Hematopoietic multipotent progenitor cell treated with erythropoietin and hydrocortisone succinate and interleukin-3 and kit ligand, for 17 days (in vitro differentiated cells): ENCODE measurements around the gene HINT3.
"Not testable (repeated sequence)": the region's sequence is repeated elsewhere in the genome, so short reads cannot be mapped to it uniquely, and the experiment has no call there.

Experiments used
- DNase-seq: peaks from one replicate; pipeline ENCODE4 v3.0.0-alpha.2; 2015; ENCODE audit warnings: low spot score

Gene HINT3

DNA sequence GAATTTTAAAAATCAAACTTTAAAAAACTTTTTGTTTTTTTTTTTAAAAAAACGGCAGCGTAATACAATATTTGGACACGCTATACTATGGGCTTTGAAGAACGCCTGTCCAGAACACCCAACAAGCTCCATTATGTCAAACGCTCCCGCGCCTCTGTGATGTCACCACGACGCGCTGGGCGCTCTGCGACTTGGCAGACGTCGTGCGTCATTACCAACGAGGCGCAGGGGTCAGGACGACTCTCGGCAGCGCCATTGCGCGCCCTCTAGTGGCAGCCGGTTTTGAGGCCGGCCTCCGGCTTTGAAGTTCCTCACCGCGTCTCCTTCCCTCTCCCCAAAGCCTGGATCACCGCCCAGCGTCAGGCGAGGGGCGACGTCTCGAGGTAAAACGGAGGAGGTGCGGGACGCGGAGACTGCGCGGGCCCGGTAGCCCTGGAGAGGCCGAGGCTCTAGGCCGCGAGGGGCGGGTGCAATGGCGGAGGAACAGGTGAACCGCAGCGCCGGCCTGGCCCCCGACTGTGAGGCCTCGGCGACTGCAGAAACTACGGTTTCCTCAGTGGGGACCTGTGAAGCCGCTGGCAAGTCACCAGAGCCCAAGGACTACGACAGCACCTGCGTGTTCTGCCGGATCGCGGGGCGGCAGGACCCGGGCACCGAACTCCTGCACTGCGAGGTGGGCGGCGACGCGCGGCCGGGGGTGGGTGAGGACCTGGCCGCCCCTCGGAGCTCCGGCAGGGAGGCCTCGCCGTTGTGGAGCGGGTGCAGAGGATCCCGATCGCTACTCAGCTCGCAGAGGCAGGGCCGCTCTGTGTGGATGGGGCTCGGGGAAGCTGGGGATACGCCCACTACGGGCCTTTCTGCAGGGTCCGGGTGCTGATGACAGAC lies at the start of gene HINT3:
Gene HINT3 (plus strand): TSS at position 265 of the 885 bp plus-strand sequence. CDS start 208 bp downstream, at position 473.
- DNase-seq, result peak; percentile 99

DNA sequence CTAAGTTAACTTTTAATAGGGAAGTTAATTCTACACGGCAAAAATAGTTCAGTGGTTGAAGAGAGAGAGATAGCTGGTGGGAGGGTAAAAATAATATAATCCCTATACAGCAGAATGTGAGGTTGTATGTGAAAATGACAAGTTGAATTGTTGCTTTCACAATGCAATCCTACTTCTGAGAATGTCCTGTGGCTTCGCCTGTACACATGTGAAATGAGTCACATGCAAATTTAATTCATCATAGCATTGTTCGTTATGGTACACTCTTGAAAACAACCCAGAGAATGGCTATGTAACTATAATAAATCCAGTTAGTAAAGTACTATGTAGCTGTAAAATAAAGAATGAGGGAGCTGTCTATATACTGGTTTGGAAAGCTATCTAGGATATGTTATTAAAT lies 46.0 kb upstream of the HINT3 start:
- DNase-seq, result no peak

DNA sequence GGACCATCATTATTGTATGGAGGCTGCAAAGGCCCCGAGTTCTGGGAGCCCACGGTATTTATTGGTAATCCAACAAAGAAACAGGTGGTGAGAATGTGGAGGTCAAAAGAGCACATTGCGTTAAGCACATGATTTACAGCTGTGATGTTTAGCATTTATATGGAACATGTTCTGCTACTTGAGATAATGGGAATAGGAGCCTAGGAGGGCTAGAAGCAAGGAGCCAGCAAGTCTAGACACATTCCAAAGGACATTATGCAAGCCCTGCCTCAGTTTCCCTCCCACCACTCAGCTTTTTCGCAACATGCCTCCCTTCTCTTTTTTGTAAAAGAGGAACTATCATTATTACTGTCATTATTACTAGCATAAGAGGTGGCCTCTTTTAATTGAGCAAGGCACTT lies 45.5 kb upstream of the HINT3 start:
- not testable (repeated sequence) for DNase-seq

DNA sequence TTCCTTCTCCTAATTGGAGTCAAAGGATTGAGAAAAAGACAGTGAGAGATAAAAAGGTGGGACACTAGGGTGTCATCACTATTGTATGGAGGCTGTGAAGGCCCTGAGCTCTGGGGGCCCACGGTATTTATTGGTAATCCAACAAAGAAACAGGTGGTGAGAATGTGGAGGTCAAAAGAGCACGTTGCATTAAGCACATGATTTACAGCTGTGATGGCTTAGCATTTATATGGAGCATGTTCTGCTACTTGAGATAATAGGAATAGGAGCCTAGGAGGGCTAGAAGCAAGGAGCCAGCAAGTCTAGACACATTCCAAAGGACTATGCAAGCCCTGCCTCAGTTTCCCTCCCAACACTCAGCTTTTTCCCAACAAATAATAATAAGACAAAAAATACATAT lies 44.1 kb upstream of the HINT3 start:
- DNase-seq, result not testable (repeated sequence)

DNA sequence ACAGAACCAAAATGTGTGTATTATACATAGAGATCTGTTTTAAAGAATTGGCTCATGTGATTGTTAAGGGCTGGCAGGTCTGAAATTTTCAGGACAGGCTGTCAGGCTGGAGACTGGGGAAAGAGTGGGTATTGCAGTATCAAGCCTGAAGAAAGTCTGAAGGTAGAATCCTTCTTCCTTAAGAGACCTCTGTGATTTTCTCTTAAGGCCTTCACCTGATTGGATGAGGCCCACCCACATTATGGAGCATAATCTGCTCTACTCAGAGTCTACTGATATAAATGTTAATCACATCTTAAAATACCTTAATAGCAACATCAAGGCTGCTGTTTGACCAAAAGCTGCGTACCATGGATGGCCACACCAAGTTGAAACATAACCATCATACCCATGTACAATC lies 43.4 kb upstream of the HINT3 start:
- no peak for DNase-seq

DNA sequence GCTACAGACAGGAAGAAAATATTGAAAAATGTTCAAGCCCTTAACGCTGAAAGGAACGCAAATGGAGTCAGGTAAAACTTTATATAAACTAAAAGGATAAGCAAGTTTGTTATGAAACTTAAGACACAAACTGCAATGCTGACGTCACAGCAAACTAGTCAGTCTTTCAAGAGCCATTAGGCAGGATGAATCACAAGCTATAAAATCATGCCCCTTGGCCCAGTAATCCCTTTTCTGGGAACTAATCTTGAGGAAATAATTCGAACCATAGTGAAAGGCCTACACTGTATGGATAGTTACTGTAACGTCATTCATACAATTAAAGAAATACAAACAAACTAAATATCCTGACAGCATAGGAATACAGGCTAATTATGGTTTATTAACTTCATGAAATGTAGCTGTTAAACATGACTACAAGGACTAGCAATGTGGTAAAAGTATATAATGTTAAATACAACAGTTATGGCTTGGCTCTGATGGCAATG lies 42.7 kb upstream of the HINT3 start:
- DNase-seq, result no peak

DNA sequence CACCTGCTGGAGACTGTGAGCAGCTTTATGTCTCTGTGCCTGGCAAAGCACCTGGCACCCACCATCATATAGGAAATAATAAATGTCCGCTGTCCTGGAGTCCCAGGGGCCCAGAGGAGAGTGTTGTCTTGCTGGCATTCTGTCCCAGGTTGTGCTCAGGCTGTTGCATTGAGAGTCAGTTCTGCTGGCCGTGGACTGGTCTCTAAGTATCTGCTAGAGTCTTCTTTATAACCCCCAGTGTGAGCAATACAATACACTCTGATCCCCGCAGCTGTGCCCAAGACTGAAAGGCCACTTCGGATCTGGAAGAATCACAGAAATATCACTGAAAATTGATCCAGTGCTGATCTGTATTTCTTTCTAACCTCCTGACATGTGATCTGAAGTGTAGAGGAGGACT lies 38.3 kb upstream of the HINT3 start:
- DNase-seq, result no peak

DNA sequence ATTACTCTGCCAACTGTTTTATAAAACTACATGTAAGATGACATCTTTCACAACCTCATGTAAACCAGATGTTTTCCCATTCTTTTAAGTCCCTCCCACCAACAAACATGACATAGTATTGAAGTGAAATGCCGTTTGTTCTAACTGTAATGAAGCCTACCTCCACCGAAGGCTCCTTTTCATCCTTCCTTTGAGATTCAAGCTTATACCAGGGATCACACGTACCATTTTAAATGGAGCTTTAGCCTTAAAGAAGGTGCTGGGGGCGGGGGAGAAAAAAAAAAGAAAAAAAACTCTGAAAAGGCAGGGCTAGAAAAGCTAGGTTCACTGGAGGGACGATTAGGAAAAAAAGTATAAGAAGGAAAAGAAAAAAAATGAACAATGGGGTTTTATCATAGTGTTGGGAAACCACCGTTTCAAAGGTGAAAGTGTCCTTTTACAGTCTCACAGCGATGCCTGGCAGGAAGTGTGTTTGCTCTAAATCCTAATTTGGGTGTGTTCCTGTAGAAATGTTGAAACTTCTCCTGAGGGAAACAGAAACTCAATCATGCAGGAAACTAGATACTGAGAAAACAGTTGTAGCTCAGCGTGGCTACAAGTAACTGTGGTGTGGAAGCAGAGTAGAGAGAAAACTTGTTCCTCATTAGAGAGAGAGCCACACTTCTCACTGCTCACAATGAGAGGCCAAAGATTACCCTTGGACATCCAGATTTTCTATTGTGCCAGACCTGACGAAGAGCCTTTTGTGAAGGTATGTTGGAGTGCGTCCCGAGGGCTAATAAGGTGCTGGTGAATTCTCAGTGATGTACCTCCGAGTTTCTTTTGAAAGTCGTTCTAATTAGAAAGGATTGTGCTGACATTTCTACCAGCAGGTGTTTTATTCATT lies 37.6 kb upstream of the HINT3 start:
- peak; percentile 43 for DNase-seq

DNA sequence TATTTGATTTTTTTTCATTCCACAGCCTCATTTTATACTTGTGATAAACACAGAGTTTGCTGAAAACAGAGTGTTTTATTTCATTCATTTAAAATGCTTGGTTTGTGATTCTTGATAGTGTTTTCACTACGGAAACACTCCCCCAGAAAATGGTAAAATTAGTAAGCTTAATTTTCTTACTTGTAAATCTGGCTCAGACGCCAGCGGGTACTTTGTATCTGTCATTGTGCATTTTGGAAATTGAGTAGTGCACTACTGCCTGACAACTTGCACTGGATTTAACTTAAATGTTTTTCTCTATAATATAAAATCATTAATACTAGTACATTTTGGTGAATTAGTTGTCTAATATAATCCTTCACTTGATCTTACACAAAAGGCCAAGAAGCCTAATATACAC lies 37.0 kb upstream of the HINT3 start:
- no peak for DNase-seq

DNA sequence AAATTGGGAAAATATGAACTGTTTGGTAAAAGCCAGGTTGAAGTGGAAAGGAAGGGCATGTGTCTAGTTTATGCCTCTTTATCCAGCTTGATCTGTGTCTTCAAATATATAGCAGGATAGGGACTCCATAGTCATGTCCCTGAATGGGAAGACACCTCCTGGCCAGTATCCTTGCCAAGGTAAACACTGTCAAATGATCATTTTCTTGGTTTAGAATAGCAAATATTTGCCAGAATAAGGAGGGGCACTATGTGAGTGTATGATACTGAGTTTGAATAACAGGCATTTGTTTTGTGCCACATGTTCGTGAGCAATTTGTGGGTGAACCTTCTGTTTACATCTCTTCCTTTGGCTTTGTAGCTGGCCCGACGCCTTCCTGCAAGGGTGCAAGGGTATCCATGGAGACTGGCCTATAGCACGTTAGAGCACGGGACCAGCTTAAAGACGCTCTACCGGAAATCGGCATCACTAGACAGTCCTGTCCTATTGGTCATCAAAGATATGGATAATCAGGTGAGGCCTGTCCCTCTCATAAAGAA lies 34.2 kb upstream of the HINT3 start:
- DNase-seq, result no peak

DNA sequence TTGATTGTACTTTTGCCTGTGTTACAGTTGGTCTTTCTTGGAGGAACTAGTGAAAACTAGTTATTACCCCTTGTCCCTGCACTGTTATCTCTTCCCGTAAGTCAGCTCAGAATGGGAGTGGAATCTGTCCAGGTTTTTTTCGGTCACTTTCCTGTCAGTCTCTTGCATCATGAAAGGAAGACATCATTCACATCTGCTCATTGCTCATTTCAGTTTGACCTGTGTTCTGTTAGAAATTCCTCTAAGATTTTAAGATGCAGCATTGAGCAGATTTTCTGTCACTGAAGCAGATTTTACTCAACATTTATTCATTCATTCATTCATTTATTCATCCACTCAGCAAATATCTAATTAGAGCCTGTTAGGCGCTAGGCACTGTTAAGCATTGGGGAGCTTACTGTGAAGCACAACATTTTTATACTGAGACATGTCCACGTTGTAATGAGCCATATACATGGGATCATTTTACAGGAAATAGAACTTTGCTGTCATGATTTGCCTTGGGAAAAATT lies 33.1 kb upstream of the HINT3 start:
- peak; percentile 51 for DNase-seq

DNA sequence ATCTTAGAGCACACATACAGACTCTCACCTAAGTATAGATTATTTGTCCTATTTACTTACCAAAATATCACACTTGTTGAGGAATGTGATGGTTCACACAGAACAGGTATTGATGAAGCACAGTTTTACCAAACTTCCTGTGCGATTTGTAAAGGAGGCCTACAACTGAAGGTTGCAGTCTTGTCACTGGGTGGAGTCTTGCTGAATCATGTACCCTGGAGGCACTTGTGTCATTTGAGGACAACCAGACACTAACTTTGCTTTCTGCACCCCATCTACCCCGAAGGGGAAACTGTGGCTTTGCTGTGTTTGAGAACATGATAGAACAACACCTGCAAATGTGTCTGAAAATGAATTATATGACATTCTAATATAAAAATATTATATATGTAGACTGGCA lies 32.4 kb upstream of the HINT3 start:
- peak; percentile 86 for DNase-seq

DNA sequence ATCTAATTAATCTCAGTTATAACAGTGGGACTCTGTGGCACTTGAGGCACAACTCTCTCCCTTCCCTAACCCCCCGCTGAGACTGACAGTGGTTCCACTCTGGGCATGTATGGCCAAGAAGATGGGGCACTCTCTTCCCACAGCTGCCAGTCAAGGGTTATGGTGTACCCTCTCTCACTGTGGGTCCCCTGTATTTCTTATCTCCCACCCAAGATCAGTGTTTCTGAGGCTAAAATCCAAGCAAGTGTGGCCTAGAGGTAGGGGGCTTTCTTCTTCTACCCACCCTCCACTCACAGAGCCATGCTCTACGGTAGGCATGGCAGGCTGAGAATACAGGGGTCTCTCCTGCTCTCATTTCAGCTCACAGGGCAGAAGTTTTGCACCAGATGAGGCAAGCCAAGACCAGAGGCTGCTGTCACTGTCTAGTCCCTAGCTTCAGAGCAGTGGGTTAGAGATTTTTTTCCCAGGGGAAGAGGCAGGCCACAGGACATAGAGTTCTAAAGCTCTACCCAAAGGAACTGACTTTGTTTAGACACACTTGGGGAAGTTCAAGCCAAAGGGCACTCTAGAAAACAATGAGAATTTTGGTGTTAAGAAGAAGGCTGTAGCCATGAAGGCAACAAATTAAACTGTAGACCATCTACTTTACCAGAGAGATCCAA lies 31.7 kb upstream of the HINT3 start:
- DNase-seq, result no peak

DNA sequence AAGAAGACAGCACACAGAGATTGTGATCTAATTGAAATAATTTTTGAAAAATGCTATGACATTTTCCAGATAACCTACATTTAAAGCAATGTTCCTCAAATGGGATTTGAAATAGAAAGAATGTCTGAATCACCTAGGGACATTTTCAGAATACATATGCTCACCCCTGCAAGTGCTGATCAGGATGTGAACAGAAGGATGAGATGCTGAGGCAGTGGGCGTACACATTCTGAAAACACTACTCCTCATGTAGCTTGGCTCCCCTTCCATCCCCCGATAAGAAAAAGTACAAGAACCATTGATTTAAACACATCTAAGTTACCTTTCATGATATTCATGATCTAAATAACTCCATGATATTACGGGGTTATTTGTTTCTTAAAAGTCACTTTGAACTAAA lies 29.9 kb upstream of the HINT3 start:
- DNase-seq, result no peak

DNA sequence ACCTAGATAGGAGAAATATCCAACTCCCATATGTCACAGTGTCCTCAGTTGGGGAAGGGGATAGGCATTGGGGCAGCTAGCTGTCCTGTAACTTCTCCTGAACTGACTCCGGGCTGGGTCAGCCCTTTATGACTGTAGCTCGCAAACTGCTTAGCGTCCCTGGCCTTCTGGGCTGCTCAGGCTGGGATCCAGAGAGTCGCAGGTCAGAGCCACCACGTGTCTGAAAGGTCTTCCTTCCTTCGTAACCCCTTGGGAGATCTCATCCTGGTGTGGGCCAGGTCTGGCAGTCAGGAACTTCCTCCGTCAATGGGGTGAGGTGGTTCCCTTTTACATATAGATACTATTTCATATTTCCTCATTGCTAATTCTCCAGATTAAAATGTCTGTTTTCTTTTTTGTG lies 28.8 kb upstream of the HINT3 start:
- no peak for DNase-seq

DNA sequence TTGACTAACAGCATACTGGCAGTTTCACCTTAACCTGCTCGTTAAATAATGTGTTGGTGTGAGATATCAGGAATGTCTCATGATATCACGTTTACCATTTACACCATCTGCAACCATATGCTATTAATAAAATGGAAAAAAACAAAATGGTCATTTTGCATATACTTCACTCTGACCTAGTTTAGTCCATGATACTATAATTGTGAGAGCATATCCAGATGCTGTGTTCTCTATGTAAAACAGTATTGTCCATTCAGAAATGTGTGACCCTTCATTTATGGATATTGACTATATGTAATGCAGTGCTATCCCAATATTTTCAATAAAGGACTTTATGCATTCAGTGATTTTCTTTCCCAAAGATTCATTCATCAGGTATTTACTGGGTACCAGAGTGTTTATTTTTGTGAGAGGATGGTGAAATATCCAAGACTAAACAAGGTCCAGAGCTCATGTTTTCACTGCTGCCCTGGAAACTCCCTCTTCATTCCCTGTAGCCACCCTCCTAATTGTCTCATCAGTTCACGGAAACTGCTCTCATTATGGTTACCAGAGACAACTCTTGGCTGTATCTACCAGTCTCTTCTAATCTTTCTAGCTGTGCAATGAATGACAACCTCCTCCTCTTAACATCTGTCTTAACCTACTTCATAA lies 25.7 kb upstream of the HINT3 start:
- DNase-seq, result no peak

DNA sequence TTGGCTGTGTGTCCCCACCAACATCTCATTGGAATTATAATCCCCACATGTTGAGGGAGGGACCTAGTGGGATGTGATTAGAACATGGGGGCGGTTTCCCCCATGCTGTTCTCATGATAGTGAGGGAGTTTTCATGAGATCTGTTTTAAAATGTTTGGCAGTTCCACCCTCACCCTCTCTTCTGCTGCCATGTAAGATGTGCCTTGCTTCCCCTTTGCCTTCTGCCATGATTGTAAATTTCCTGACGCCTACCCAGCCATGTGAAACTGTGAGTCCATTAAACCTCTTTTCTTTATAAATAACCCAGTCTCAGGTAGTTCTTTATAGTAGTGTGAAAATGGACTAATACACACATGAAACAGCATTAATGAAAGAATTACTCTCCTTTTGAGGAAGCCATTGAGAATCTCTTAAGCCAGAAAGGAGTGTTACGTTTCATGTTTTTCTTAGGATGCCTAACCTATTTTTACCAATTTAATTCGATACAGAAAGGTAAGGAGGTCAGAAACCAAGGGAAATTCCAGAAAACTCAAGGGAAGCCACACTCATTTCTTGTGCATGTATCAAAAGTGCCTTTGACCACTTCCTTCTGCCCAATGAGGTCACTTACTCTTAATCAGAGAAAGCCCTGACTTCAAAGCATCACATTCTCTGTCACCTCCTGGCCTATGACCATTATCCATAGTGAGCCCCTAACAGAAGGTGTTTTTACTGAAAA lies 24.7 kb upstream of the HINT3 start:
- DNase-seq, result no peak

DNA sequence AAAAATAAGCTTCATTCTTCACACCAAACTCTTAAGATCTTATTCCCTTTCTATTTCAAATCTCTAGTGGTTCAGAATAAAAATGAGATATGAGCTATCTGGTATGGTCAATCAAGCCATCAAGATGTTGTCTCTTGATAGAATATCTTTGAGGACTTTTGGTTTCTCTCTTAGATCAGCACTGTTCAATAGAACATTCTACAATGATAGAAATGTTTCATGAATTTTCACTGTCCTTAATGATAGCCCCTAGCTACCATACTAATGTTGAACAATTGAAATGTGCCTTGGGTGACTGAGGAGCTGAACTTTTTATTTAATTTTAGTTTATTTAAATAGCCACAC lies 24.1 kb upstream of the HINT3 start:
- no peak for DNase-seq

DNA sequence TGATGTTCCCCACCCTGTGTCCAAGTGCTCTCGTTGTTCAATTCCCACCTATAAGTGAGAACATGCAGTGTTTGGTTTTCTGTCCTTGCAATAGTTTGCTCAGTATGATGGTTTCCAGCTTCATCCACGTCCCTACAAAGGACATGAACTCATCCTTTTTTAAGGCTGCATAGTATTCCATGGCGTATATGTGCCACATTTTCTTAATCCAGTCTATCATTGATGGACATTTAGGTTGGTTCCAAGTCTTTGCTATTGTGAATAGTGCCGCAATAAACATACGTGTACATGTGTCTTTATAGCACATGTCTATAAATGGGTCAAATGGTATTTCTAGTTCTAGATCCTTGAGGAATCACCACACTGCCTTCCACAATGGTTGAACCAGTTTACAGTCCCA lies 21.1 kb upstream of the HINT3 start:
- not testable (repeated sequence) for DNase-seq

DNA sequence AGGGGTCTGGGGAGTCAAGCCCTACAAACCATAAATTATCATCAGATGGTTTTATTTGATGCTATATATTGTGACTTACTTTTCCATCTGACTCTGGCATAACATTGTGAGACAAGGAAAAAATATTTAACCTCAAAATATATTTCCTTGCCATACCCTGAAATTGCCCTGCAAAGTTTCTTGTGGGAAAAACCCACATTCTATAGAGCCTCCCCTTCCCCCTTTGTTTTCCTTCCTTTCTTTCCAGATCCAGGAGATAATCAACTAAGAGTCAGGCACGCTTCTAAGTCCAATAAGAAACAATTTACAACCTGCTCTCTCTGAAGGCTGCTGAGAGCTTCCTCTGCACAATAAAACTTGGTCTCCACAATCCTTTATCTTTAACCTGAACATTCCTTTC lies 17.5 kb upstream of the HINT3 start:
- DNase-seq, result no peak

DNA sequence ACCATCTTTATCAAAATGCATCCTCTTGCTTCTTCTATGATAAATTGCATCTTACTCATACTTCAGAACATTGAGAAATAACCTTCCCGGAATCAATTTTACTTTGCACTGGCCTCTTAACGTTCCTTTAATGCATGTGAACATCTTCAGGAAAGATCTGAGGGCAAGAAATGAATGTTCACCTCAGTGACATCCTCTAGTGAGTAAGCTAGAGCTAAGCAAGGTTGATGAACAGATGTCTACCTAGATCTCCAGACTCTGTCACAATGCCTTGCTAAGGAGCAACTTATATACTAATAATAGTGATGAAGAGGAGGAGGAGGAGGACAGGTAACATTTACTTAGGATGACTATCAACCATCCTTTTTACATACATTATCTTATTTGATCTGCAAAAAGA lies 16.8 kb upstream of the HINT3 start:
- no peak for DNase-seq
